ENCODE data around the gene CHCHD10. TPM values are rescaled to one million over a fixed set of nuclear protein-coding genes. Genes with fewer than 3 reads are reported as not detected.

The CHCHD10 gene
- total RNA-seq, 1 experiment from 2014 or later: 117 TPM

DNA sequence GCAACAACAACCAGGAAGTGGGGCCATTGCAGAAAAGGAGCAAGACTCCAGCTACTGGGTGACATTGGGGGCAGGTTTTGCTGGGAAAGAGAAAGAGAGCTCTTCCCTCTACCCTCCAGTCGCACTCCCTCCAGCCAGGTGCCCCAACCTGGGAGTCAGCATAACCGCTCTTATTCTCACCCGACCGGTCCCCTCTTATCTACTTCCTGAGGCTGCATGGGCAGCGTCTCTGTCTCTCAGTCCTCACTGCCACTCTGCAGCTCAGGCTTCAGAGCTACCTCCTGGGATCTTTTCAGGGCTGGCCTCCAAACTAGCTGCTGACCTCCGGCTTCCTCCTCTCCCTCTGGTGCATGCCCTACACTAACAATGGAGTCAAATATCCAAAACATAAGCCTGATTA is 22.0 kb downstream of the CHCHD10 start:
- Histone ChIP-seq H3K4me3 (ENCODE audit: low read depth, low read length, poor library complexity, severe bottlenecking) (no peak overlapping the region), H3K9me3 (ENCODE audit: low read depth, low read length, poor library complexity, severe bottlenecking) (no peaks in the 10 kb centered on the region), H3K4me1 (ENCODE audit: insufficient read depth, low read length, poor library complexity, severe bottlenecking) (peaks cover 4% of the 10 kb centered on the region), H3K36me3 (ENCODE audit: insufficient read depth, low read length, poor library complexity, severe bottlenecking) (peaks cover 34% of the 10 kb centered on the region), H3K27me3 (replicated peaks; ENCODE audit: insufficient read depth, low read depth, low read length, poor library complexity) (no peaks in the 10 kb centered on the region), H3K27ac (ENCODE audit: low read depth, low read length, poor library complexity, severe bottlenecking) (no peak overlapping the region)
- DNase-seq (ENCODE audit: low spot score): no peak
- TF ChIP-seq, protein P1, sequence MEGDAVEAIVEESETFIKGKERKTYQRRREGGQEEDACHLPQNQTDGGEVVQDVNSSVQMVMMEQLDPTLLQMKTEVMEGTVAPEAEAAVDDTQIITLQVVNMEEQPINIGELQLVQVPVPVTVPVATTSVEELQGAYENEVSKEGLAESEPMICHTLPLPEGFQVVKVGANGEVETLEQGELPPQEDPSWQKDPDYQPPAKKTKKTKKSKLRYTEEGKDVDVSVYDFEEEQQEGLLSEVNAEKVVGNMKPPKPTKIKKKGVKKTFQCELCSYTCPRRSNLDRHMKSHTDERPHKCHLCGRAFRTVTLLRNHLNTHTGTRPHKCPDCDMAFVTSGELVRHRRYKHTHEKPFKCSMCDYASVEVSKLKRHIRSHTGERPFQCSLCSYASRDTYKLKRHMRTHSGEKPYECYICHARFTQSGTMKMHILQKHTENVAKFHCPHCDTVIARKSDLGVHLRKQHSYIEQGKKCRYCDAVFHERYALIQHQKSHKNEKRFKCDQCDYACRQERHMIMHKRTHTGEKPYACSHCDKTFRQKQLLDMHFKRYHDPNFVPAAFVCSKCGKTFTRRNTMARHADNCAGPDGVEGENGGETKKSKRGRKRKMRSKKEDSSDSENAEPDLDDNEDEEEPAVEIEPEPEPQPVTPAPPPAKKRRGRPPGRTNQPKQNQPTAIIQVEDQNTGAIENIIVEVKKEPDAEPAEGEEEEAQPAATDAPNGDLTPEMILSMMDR (conservative IDR thresholded peaks at IDR 0.05; ENCODE audit: low read depth, low read length): no peak
- POLR2A ChIA-PET (ENCODE audit: low non-redundant PET): no interaction called here
- intact Hi-C loops (cut with micrococcal nuclease; ENCODE audit: unreplicated experiment): no loop called here
- no TSS peak for BruUV-seq (replicated peaks)
- CTCF ChIA-PET: no interaction called here

DNA sequence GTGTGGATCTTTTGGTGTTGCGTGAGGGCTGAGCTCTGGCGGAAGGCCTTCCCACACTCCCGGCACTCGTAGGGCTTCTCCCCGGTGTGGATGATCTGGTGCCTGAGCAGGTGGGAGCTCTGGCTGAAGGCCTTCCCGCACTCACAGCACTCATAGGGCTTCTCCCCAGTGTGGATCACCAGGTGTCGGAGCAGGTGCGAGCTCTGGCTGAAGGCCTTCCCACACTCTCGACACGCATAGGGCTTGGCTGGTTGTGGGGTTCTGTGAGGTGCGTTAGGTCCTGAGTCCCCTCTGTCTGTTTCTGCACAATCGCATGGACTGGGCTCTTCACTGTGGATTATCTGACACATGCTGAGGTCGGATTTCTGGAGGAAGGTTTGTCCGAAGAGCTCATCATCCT is 23.3 kb downstream of the CHCHD10 start:
- Histone ChIP-seq H3K9me3 (ENCODE audit: low read depth, low read length, poor library complexity, severe bottlenecking) (no peaks in the 10 kb centered on the region), H3K4me3 (ENCODE audit: low read depth, low read length, poor library complexity, severe bottlenecking) (no peak overlapping the region), H3K4me1 (ENCODE audit: insufficient read depth, low read length, poor library complexity, severe bottlenecking) (no peaks in the 10 kb centered on the region), H3K27ac (ENCODE audit: low read depth, low read length, poor library complexity, severe bottlenecking) (no peak overlapping the region), H3K36me3 (ENCODE audit: insufficient read depth, low read length, poor library complexity, severe bottlenecking) (peaks cover 34% of the 10 kb centered on the region), H3K27me3 (replicated peaks; ENCODE audit: insufficient read depth, low read depth, low read length, poor library complexity) (no peaks in the 10 kb centered on the region)
- ChIA-PET CTCF (no interaction called here), POLR2A (ENCODE audit: low non-redundant PET) (no interaction called here)
- no TSS peak for BruUV-seq (replicated peaks)
- intact Hi-C loops (cut with micrococcal nuclease; ENCODE audit: unreplicated experiment): no loop called here
- TF ChIP-seq, protein P1 (conservative IDR thresholded peaks at IDR 0.05; ENCODE audit: low read depth, low read length): no peak
- TF ChIP-seq EZH2 (IDR thresholded peaks at IDR 0.05; ENCODE audit: borderline replicate concordance, low read depth, low read length, poor library complexity, severe bottlenecking): no peak
- no peak for DNase-seq (ENCODE audit: low spot score)

DNA sequence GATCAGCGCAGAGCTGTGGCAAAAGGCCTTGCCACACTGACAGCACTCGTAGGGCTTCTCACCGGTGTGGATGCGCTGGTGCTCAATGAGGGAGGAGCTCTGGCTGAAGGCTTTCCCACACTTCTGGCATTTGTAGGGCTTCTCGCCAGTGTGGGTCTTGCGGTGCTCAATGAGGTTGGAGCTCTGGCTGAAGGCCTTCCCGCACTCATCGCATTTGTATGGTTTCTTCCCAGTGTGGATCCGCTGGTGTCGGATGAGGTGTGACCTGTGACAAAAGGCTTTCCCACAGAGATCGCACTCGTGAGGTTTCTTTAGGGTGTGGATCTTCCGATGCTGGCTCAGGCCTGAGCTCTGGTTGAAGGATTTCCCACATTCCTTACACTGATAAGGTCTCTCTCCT is 23.8 kb downstream of the CHCHD10 start:
- no peaks in the 10 kb centered on the region for H3K4me1 ChIP-seq (ENCODE audit: insufficient read depth, low read length, poor library complexity, severe bottlenecking)
- no peak for DNase-seq (ENCODE audit: low spot score)
- H3K27me3 ChIP-seq (replicated peaks; ENCODE audit: insufficient read depth, low read depth, low read length, poor library complexity): no peaks in the 10 kb centered on the region
- intact Hi-C loops (cut with micrococcal nuclease; ENCODE audit: unreplicated experiment): no loop called here
- H3K9me3 ChIP-seq (ENCODE audit: low read depth, low read length, poor library complexity, severe bottlenecking): no peaks in the 10 kb centered on the region
- ChIA-PET CTCF (no interaction called here), POLR2A (ENCODE audit: low non-redundant PET) (no interaction called here)
- no peak overlapping the region for H3K27ac ChIP-seq (ENCODE audit: low read depth, low read length, poor library complexity, severe bottlenecking)
- no TSS peak for BruUV-seq (replicated peaks)
- H3K36me3 ChIP-seq (ENCODE audit: insufficient read depth, low read length, poor library complexity, severe bottlenecking): peaks cover 34% of the 10 kb centered on the region
- TF ChIP-seq, protein P1 (conservative IDR thresholded peaks at IDR 0.05; ENCODE audit: low read depth, low read length): no peak
- TF ChIP-seq EZH2 (IDR thresholded peaks at IDR 0.05; ENCODE audit: borderline replicate concordance, low read depth, low read length, poor library complexity, severe bottlenecking): no peak
- no peak overlapping the region for H3K4me3 ChIP-seq (ENCODE audit: low read depth, low read length, poor library complexity, severe bottlenecking)
